T-helper 1 cell treated with Interleukin-12 subunit alpha and Interleukin-12 subunit beta and Interleukin-4 antibody, amounts not matched to agents 30 μg/mL and 1 μg/mL, for 36 hours (primary cell): Measurements from ENCODE around the gene HLA-DMB.

ENCODE experiments used
- H3K27ac Mint-ChIP-seq: one replicate; pipeline ENCODE4 v1.8.0; 2021; ENCODE audit warnings: mild to moderate bottlenecking, mixed read lengths
- H3K27me3 Mint-ChIP-seq: one replicate; pipeline ENCODE4 v1.8.0; 2021; ENCODE audit warnings: low read depth, mixed read lengths
- H3K36me3 Mint-ChIP-seq: one replicate; pipeline ENCODE4 v1.8.0; 2021; ENCODE audit warnings: low read depth, mixed read lengths
- H3K4me1 Mint-ChIP-seq: one replicate; pipeline ENCODE4 v1.8.0; 2021; ENCODE audit warnings: low read depth, mixed read lengths
- H3K4me3 Mint-ChIP-seq: one replicate; pipeline ENCODE4 v1.8.0; 2021; ENCODE audit warnings: mild to moderate bottlenecking, moderate library complexity, mixed read lengths
- H3K9me3 Mint-ChIP-seq: one replicate; pipeline ENCODE4 v1.8.0; 2021; ENCODE audit warnings: mixed read lengths

Gene HLA-DMB

GRCh38 chr6:32886681-32887383 lies 54.0 kb downstream of the HLA-DMB start:
- Mint-ChIP-seq H3K27ac (no peak overlapping the region), H3K36me3 (peaks cover 2% of the 10 kb centered on the region), H3K4me3 (no peak overlapping the region), H3K27me3 (peaks cover 23% of the 10 kb centered on the region), H3K4me1 (peaks cover 3% of the 10 kb centered on the region), H3K9me3 (no peaks in the 10 kb centered on the region)

- Mint-ChIP-seq H3K27ac (no peak overlapping the region), H3K9me3 (no peaks in the 10 kb centered on the region), H3K4me1 (peaks cover 3% of the 10 kb centered on the region), H3K4me3 (no peak overlapping the region), H3K36me3 (peaks cover 6% of the 10 kb centered on the region), H3K27me3 (peaks cover 18% of the 10 kb centered on the region)
Observed at GRCh38 chr6:32885698-32886286, 55.0 kb downstream of the HLA-DMB start.
